Loucy (cell line): Measurements from ENCODE around the gene SPAG9.

Experiments
- H2AFZ ChIP-seq: fragments of 200-600 bp; sonication (generic); 2 replicates; pipeline ENCODE4 v1.6.0; 2016; ENCODE audit warnings: antibody characterized with exemption, mild to moderate bottlenecking, low read length, moderate library complexity
- H3F3A ChIP-seq: fragments of 200-600 bp; 2 replicates; pipeline ENCODE4 v1.6.0; 2016; ENCODE audit warnings: antibody characterized with exemption, low read depth, mild to moderate bottlenecking
- H3K27me3 ChIP-seq: fragments of 200-600 bp; sonication (generic); 2 replicates; pipeline ENCODE4 v1.6.1; 2014; ENCODE audit warnings: low read length, mild to moderate bottlenecking; ENCODE audit not compliant: insufficient read depth, poor library complexity, severe bottlenecking
- H3K36me3 ChIP-seq: fragments of 200-600 bp; sonication (generic); 2 replicates; pipeline ENCODE4 v1.6.1; 2016; ENCODE audit warnings: low read length; ENCODE audit not compliant: insufficient read depth
- H3K4me1 ChIP-seq: fragments of 200-600 bp; sonication (generic); 2 replicates; pipeline ENCODE4 v1.5.1; 2014; ENCODE audit warnings: low read length, mild to moderate bottlenecking; ENCODE audit not compliant: insufficient read depth, poor library complexity, severe bottlenecking
- H3K4me2 ChIP-seq: fragments of 200-600 bp; sonication (generic); 2 replicates; pipeline ENCODE4 v1.6.0; 2014; ENCODE audit warnings: antibody characterized with exemption, low read length, low read depth, mild to moderate bottlenecking; ENCODE audit not compliant: poor library complexity, severe bottlenecking
- H3K4me3 ChIP-seq: fragments of 200-600 bp; sonication (generic); 2 replicates; pipeline ENCODE4 v1.5.1; 2014; ENCODE audit warnings: low read length, mild to moderate bottlenecking, mixed read lengths; ENCODE audit not compliant: poor library complexity, severe bottlenecking
- H3K79me2 ChIP-seq: fragments of 200-600 bp; sonication (generic); 2 replicates; pipeline ENCODE4 v1.6.1; 2014; ENCODE audit warnings: low read length; ENCODE audit not compliant: insufficient read depth
- H3K9ac ChIP-seq: fragments of 200-600 bp; sonication (generic); 2 replicates; pipeline ENCODE4 v1.6.0; 2014; ENCODE audit warnings: mild to moderate bottlenecking, low read depth, low read length, moderate library complexity; ENCODE audit not compliant: poor library complexity, severe bottlenecking
- H3K9me2 ChIP-seq: fragments of 200-600 bp; sonication (generic); replicated peaks from 2 replicates; pipeline ENCODE4 v1.6.1; 2016; ENCODE audit warnings: low read depth, low read length, mixed read lengths
- H3K9me3 ChIP-seq: fragments of 200-600 bp; sonication (generic); 2 replicates; pipeline ENCODE4 v1.6.1; 2014; ENCODE audit warnings: mild to moderate bottlenecking, antibody characterized with exemption, low read length, low read depth; ENCODE audit not compliant: insufficient read depth
- H4K20me1 ChIP-seq: fragments of 200-600 bp; sonication (generic); 2 replicates; pipeline ENCODE4 v1.6.0; 2014; ENCODE audit warnings: antibody characterized with exemption, low read length, mild to moderate bottlenecking; ENCODE audit not compliant: insufficient read depth, poor library complexity, severe bottlenecking
- CTCF ChIP-seq: fragments of 200-600 bp; sonication (generic); conservative IDR thresholded peaks from 2 replicates; pipeline ENCODE4 v1.5.1; 2014; ENCODE audit warnings: mild to moderate bottlenecking, antibody characterized with exemption, low read length
- EZH2phosphoT487 ChIP-seq: fragments of 200-600 bp; IDR thresholded peaks from 2 replicates; pipeline ENCODE4 v1.6.1; 2018; ENCODE audit warnings: antibody characterized with exemption, mild to moderate bottlenecking, moderate library complexity, borderline replicate concordance

The SPAG9 gene

DNA sequence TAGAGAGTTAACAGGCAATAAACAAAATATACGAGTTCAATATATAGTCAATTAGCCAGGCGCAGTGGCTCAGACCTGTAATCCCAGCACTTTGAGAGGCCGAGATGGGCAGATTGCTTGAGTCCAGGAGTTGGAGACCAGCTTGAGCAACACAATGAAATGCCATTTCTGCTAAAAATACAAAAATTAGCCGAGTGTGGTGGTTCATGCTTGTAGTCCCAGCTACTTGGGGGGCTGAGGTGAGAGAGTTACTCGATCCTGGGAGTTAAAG is 184.7 kb downstream of the SPAG9 start:
- H3K4me1 ChIP-seq: no peaks in the 10 kb centered on the region
- no peak for TF ChIP-seq CTCF
- TF ChIP-seq EZH2phosphoT487: no peak
- no peak overlapping the region for H3K4me3 ChIP-seq
- H4K20me1 ChIP-seq: no peaks in the 10 kb centered on the region
- no peaks in the 10 kb centered on the region for H3F3A ChIP-seq
- no peaks in the 10 kb centered on the region for H3K79me2 ChIP-seq
- H3K4me2 ChIP-seq: no peak overlapping the region
- H2AFZ ChIP-seq: no peak overlapping the region
- H3K9ac ChIP-seq: no peak overlapping the region
- no peaks in the 10 kb centered on the region for H3K9me2 ChIP-seq
- H3K9me3 ChIP-seq: no peaks in the 10 kb centered on the region
- H3K27me3 ChIP-seq: no peaks in the 10 kb centered on the region
- no peaks in the 10 kb centered on the region for H3K36me3 ChIP-seq

DNA sequence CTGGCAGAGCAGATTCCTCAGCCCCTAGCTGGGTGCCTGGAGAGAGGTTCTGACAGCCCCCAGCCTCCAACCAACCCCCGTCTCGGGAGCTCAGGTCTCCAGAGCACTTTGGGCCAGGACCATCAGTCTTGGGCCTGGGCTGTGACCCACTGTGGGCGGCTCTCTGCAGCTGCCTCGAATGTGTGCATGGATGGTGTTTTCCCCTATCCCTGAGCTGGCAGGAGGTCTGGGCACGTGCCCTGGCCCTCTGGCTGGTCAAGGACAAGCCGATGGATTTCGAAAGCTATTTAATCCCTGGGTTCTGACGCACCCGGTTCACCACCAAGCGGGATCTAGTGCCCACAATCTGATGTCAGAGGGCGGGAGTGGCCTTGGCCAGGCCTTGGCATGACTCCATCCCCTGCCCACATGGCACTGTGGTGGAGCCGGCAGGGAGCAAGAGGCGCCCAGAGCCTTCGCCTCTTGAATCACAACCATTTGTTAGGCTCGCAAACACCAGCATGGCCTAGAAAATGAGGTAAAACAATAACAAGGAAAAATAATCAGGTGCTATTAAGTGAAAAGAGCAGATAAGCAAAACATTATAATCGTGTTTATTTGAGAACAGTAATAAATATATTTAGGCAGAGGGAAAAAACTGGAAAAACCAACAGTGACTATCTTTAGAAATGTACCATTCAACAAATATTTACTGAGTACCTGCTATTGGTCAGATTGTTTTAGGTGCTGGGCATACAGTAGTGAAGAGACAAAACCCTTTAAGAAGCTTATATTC is 185.3 kb downstream of the SPAG9 start:
- Histone ChIP-seq H3K4me1 (no peaks in the 10 kb centered on the region), H3F3A (no peaks in the 10 kb centered on the region), H4K20me1 (no peaks in the 10 kb centered on the region), H3K36me3 (no peaks in the 10 kb centered on the region), H3K4me3 (no peak overlapping the region), H3K9me3 (no peaks in the 10 kb centered on the region), H2AFZ (no peak overlapping the region), H3K79me2 (no peaks in the 10 kb centered on the region), H3K9ac (no peak overlapping the region), H3K27me3 (no peaks in the 10 kb centered on the region), H3K4me2 (no peak overlapping the region), H3K9me2 (no peaks in the 10 kb centered on the region)
- TF ChIP-seq CTCF (no peak), EZH2phosphoT487 (no peak)

DNA sequence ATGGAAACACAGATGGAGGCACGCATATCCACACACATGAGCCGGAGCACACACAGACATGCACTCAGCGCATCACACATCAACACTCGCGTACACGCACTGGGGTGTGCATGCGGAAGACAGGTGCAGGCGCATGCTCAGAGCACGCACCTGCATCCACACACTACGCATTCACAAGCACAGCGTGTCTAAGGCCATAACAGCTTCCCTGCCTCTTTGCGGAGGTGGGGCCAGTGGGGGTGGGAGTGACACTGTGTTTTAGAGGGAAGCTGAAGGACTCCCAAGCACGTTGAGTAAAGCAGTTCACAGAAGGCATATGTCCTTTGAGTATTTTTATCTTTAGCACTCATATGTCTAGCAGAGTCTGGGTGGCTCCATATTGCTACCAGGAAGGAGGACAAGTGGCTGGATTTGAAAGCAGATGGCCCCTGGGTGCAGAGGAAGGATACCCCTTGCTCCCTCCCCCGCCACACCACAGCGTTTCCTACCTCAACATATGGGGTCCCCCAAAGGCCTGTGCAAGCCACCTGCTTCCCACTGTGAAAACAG is 185.9 kb downstream of the SPAG9 start:
- H3K4me2 ChIP-seq: no peak overlapping the region

More for the DNA sequence above, 185.9 kb downstream of the SPAG9 start:
- Histone ChIP-seq H4K20me1 (no peaks in the 10 kb centered on the region), H2AFZ (no peak overlapping the region), H3K4me1 (no peaks in the 10 kb centered on the region), H3K79me2 (no peaks in the 10 kb centered on the region), H3K36me3 (no peaks in the 10 kb centered on the region), H3K9me3 (no peaks in the 10 kb centered on the region), H3K4me3 (no peak overlapping the region), H3K27me3 (peaks cover 4% of the 10 kb centered on the region), H3K9ac (no peak overlapping the region), H3K9me2 (no peaks in the 10 kb centered on the region), H3F3A (no peaks in the 10 kb centered on the region)
- TF ChIP-seq CTCF (no peak), EZH2phosphoT487 (no peak)
